Sigmoid colon (tissue), 7 donors: Measurements from ENCODE around the gene DDX25. TPM values are rescaled to one million over a fixed set of nuclear protein-coding genes. Genes with fewer than 3 reads are reported as not detected.
A peak's percentile ranks its signal among the peaks of the same experiment; 100 is the strongest.

Experiments used
- DNase-seq: peaks from one replicate; pipeline ENCODE4 v3.0.0-alpha.2; 2019
- H3K27ac ChIP-seq, 4 donors: fragments of 200-600 bp; sonication (generic); one replicate each; pipeline ENCODE4 v1.5.1; 2016 to 2019; ENCODE audit warnings: mild to moderate bottlenecking in 1 of 4
- H3K27me3 ChIP-seq, 3 donors: fragments of 200-600 bp; sonication (generic); one replicate each; pipeline ENCODE4 v1.5.1; 2019; ENCODE audit warnings: mild to moderate bottlenecking in 1 of 3
- H3K36me3 ChIP-seq, 4 donors: fragments of 200-600 bp; sonication (generic); one replicate each; pipeline ENCODE4 v1.5.1; 2016 to 2019
- H3K4me1 ChIP-seq, 4 donors: fragments of 200-600 bp; sonication (generic); one replicate each; pipeline ENCODE4 v1.5.1; 2017 to 2019
- H3K4me3 ChIP-seq, 4 donors: fragments of 200-600 bp; sonication (generic); one replicate each; pipeline ENCODE4 v1.5.1; 2017 to 2019; ENCODE audit warnings: mild to moderate bottlenecking in 2 of 4, moderate library complexity in 1 of 4
- H3K9me3 ChIP-seq, 4 donors: fragments of 200-600 bp in 3 of 4; sonication (generic) in 3 of 4; one replicate each; pipeline versions ENCODE4 v1.5.1 to v1.6.1; 2013 to 2019
- EP300 ChIP-seq, 4 donors: sonication (generic); formaldehyde crosslinking; IDR thresholded peaks; one replicate each; pipeline ENCODE4 v1.6.1; 2017; ENCODE audit warnings: antibody characterized with exemption in 4 of 4
- POLR2A ChIP-seq, 2 donors: fragments of 450-650 bp; IDR thresholded peaks; one replicate each; pipeline ENCODE4 v1.6.1; 2016; ENCODE audit warnings: antibody characterized with exemption in 2 of 2, mild to moderate bottlenecking in 2 of 2, moderate library complexity in 2 of 2
- POLR2AphosphoS5 ChIP-seq, 4 donors: sonication (generic); formaldehyde crosslinking; IDR thresholded peaks; one replicate each; pipeline ENCODE4 v1.6.1; 2017; ENCODE audit warnings: antibody characterized with exemption in 4 of 4
- WGBS, 2 donors: extraction: QIAGEN DNeasy Blood & Tissue Kit; methylation state at CpG; one replicate each; pipeline ENCODE4 v1.1.7; 2013; 5-methylcytosine and 5-hydroxymethylcytosine counted together
- intact Hi-C: fragments of 100-400 bp; cut with DNase I; formaldehyde crosslinking; loops from one replicate; pipeline ENCODE4 v1.15.1; 2023
- polyA plus RNA-seq, 3 donors: library from polyadenylated mRNA; stranded (reverse); fragments of 200-250 nt; gene quantifications; one replicate each; pipeline ENCODE4 v1.2.3, GENCODE V29; 2013
- total RNA-seq, 4 donors: library from RNA; depleted of rRNA; stranded (reverse); fragments of >200 nt; gene quantifications; one replicate each; pipeline ENCODE4 v1.1.0, GENCODE V29; 2016
- TF ChIP-seq, protein P1 (sequence below), 4 experiments: fragments of 450-650 bp in 3 of 4; fragments of 200-600 bp in 1 of 4; IDR thresholded peaks; one replicate each; pipeline ENCODE4 v1.5.1; 2016 to 2019; ENCODE audit warnings: antibody characterized with exemption in 4 of 4, mild to moderate bottlenecking in 3 of 4, moderate library complexity in 2 of 4
- donor health status: healthy with polysubstance abuse.
- donor health status: Bipolar disorder and iron deficiency.
- donor health status: healthy.

DDX25 gene
- total and polyA plus RNA-seq, 7 donors: 0.14 to 1.7 (median 0.42) TPM; not detected in 1

DNA sequence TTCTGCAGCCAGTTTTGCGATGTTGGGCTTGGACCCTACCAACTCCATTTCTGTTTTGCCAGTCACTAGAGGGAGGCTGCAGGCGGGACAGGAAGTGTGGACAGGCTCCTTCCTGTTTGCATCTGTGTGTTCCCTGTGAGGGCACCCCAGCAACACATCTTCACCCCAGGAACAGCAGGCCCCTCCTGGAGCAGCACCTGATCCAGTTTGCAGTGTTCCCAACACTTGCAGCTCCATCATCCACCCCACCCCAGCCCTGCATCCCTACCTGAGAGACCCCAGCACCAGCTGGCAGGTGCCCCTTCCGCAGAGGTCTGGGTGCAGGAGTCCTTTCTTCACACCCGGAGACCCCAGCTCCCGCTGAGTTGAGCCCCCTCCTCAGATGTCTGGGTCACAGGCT is 34.1 kb downstream of the DDX25 start:
- intact Hi-C loops: no loop called here
- peaks cover 0 to 24% (median 8%) of the 10 kb centered on the region in 4 donors for H3K4me1 ChIP-seq
- peak; percentile 59 for DNase-seq
- TF ChIP-seq, protein P1, sequence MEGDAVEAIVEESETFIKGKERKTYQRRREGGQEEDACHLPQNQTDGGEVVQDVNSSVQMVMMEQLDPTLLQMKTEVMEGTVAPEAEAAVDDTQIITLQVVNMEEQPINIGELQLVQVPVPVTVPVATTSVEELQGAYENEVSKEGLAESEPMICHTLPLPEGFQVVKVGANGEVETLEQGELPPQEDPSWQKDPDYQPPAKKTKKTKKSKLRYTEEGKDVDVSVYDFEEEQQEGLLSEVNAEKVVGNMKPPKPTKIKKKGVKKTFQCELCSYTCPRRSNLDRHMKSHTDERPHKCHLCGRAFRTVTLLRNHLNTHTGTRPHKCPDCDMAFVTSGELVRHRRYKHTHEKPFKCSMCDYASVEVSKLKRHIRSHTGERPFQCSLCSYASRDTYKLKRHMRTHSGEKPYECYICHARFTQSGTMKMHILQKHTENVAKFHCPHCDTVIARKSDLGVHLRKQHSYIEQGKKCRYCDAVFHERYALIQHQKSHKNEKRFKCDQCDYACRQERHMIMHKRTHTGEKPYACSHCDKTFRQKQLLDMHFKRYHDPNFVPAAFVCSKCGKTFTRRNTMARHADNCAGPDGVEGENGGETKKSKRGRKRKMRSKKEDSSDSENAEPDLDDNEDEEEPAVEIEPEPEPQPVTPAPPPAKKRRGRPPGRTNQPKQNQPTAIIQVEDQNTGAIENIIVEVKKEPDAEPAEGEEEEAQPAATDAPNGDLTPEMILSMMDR (IDR thresholded peaks at IDR 0.05): no peak
- TF ChIP-seq POLR2AphosphoS5 (IDR thresholded peaks at IDR 0.05): no peak
- WGBS, 2 donors: 92 to 93% methylated on average over 5 of the region's 5 CpGs
- no peaks in the 10 kb centered on the region for H3K9me3 ChIP-seq
- no peaks in the 10 kb centered on the region for H3K36me3 ChIP-seq
- no peak overlapping the region for H3K4me3 ChIP-seq
- H3K27ac ChIP-seq: peak overlapping the region in 1 of 4 donors; percentile 45
- no peaks in the 10 kb centered on the region for H3K27me3 ChIP-seq

DNA sequence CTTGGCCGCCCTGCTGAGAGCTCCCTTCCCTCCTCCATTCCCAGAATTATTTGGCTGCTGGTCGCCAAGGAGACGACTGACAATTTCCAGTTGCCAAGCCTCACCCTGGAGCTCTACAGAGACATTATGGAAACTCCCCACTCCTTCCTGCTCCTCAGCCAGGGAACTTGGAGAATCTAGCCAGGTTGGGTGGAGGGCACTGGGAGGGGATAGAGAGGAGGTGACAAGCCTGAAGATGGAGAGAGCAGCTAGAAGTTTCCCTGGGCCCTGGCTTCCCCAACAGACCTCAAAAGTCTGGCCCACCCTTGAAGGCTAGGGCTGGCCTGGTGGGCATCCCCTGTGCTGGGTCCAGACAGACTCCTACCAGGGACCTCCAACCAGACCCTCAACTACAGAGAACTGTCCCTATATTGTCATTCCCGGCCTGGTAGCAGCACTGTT is 34.8 kb downstream of the DDX25 start:
- Histone ChIP-seq H3K4me1 (peaks cover 0 to 24% (median 8%) of the 10 kb centered on the region in 4 donors), H3K4me3 (no peak overlapping the region), H3K27ac (peak overlapping the region in 2 of 4 donors; percentile 14 to 45), H3K27me3 (no peaks in the 10 kb centered on the region), H3K9me3 (no peaks in the 10 kb centered on the region), H3K36me3 (no peaks in the 10 kb centered on the region)
- DNase-seq: no peak
- intact Hi-C loops: no loop called here
- 67 to 73% methylated on average over 4 of the region's 4 CpGs for WGBS, 2 donors
- TF ChIP-seq POLR2AphosphoS5 (IDR thresholded peaks at IDR 0.05): peak in 1 of 4 donors; percentile 42
- TF ChIP-seq, protein P1 (IDR thresholded peaks at IDR 0.05): no peak

DNA sequence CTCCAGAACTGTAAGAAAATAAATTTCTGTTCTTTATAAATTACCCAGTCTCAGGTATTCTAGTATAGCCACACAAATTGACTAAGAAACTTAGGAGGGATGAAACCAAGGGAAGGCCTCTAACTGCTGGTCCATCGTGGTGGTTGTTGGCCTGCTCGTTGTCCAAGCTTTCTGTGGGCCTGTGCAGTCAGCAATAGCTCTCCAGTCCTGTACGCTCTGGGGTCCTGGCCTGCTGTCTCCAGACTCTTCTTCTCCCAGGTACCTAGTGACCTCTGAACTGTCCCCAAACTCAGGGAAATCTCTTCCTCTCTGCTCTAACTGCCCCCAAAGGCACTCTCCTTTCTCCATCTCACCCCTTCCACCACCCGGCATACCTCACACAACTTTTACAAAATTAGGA is 35.8 kb downstream of the DDX25 start:
- DNase-seq: no peak
- Histone ChIP-seq H3K27ac (no peak overlapping the region), H3K4me3 (no peak overlapping the region), H3K27me3 (no peaks in the 10 kb centered on the region), H3K9me3 (no peaks in the 10 kb centered on the region), H3K4me1 (peaks cover 0 to 22% (median 8%) of the 10 kb centered on the region in 4 donors), H3K36me3 (no peaks in the 10 kb centered on the region)
- TF ChIP-seq, protein P1 (IDR thresholded peaks at IDR 0.05): no peak
- TF ChIP-seq EP300 (IDR thresholded peaks at IDR 0.05) (no peak), POLR2AphosphoS5 (IDR thresholded peaks at IDR 0.05) (no peak), POLR2A (IDR thresholded peaks at IDR 0.05) (no peak)
- 95 to 97% methylated on average over 4 of the region's 4 CpGs for WGBS, 2 donors
- intact Hi-C loops: loop anchor here (5.0 kb wide), 1 partner anchor 252 kb away; no protein-coding TSS in a partner anchor

DNA sequence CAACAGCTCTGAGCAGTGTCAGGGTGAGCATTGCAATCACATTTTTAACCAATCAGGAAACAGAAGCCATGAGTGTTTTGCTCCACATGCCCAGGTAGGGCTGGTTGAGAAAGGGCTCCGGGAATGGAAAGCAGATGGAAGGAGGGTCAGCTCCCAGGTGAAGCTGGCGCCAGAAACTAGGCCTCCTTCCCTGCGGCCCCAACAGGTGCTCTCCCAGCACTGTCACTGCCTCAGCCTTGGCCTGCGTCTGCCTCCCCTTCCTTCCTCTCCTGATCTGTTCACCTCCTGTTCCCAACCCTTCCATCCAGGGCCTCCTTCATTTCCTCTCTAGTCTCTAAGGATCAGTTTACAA is 36.9 kb downstream of the DDX25 start:
- no peak overlapping the region for H3K4me3 ChIP-seq
- 89 to 90% methylated on average over 4 of the region's 4 CpGs for WGBS, 2 donors
- H3K36me3 ChIP-seq: no peaks in the 10 kb centered on the region
- TF ChIP-seq POLR2A (IDR thresholded peaks at IDR 0.05): no peak
- TF ChIP-seq, protein P1 (IDR thresholded peaks at IDR 0.05): no peak
- no peak for TF ChIP-seq POLR2AphosphoS5 (IDR thresholded peaks at IDR 0.05)
- no peak for TF ChIP-seq EP300 (IDR thresholded peaks at IDR 0.05)
- intact Hi-C loops: loop anchor here (5.0 kb wide), 1 partner anchor 251 kb away; no protein-coding TSS in a partner anchor
- DNase-seq: peak; percentile 53
- H3K27ac ChIP-seq: no peak overlapping the region
- H3K27me3 ChIP-seq: no peaks in the 10 kb centered on the region
- no peaks in the 10 kb centered on the region for H3K9me3 ChIP-seq
- peaks cover 0 to 17% (median 8%) of the 10 kb centered on the region in 4 donors for H3K4me1 ChIP-seq
